Mammary epithelial cell (primary cell): ENCODE results near the gene ENPP7.

ENCODE experiments used
- EZH2 ChIP-seq: IDR thresholded peaks from 2 replicates; pipeline ENCODE4 v1.6.1; 2012; ENCODE audit warnings: low read length, inconsistent platforms, borderline replicate concordance
- TF ChIP-seq, protein P1 (sequence below), 2 donors: IDR thresholded peaks in 1 of 2; conservative IDR thresholded peaks in 1 of 2; 2 replicates each; pipeline ENCODE4 v1.5.1; 2011 to 2012; ENCODE audit warnings: inconsistent platforms in 2 of 2, low read length in 2 of 2, mild to moderate bottlenecking in 2 of 2, control low read depth in 1 of 2, low read depth in 1 of 2; ENCODE audit not compliant: insufficient read depth in 1 of 2; ENCODE audit errors: extremely low read depth in 1 of 2

DNA sequence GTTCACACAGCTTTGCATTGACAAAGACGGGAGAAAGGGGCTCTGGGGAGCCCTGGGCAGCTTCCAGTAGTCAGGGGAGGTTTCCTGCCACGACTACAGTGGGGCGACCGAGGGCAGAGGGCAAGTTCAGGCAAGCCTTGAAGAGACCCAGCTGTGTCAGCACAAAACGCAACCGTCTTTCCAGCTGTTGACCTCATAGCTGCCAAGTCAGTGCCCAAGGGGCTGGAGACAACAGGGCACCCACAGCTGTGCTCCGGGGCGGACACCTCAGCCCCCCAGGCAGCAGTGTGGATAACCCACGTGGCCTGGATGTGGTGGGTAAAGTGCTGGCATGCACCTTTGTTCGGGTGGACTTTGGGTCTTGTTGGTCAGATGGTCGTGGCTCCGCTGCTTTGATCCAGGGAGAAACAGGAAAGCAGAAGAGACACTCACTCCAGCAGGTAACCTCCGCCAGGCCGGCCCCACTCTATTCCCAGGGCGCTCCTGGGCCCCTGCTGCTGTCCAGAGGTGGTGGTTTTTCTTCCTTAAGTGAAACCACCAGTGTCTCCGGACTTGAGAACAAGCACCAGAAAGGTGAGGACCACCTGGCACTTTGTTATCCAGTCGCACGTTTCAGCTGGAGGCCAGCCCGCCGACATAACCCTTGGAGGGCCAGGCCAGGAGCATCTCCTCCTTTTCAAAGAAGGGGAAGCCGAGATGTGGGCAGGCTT is 29.6 kb downstream of the ENPP7 start:
- TF ChIP-seq, protein P1, sequence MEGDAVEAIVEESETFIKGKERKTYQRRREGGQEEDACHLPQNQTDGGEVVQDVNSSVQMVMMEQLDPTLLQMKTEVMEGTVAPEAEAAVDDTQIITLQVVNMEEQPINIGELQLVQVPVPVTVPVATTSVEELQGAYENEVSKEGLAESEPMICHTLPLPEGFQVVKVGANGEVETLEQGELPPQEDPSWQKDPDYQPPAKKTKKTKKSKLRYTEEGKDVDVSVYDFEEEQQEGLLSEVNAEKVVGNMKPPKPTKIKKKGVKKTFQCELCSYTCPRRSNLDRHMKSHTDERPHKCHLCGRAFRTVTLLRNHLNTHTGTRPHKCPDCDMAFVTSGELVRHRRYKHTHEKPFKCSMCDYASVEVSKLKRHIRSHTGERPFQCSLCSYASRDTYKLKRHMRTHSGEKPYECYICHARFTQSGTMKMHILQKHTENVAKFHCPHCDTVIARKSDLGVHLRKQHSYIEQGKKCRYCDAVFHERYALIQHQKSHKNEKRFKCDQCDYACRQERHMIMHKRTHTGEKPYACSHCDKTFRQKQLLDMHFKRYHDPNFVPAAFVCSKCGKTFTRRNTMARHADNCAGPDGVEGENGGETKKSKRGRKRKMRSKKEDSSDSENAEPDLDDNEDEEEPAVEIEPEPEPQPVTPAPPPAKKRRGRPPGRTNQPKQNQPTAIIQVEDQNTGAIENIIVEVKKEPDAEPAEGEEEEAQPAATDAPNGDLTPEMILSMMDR (conservative IDR thresholded peaks at IDR 0.05 in 1 of 2, IDR thresholded peaks at IDR 0.05 in 1 of 2; ENCODE audit: extremely low read depth in 1 of 2, insufficient read depth in 1 of 2, low read depth in 1 of 2, low read length in 2 of 2) = no peak
- no peak for TF ChIP-seq EZH2
